GM21381 (cell line): ENCODE results near the gene KIF26B.

Source experiments
- ATAC-seq: cut with Tn5 transposase; IDR thresholded peaks from one replicate; pipeline ENCODE4 v1.9.1; 2021; ENCODE audit warnings: mild to moderate bottlenecking, moderate library complexity; ENCODE audit not compliant: unreplicated experiment

KIF26B gene

GRCh38 chr1:245409341-245410195 lies 254.8 kb downstream of the KIF26B start:
- no peak for ATAC-seq

- no peak for ATAC-seq
Observed at GRCh38 chr1:245411245-245412036, 256.7 kb downstream of the KIF26B start.

GRCh38 chr1:245412306-245412705 lies 257.5 kb downstream of the KIF26B start:
- ATAC-seq = no peak

GRCh38 chr1:245416781-245417180 lies 262.0 kb downstream of the KIF26B start:
- no peak for ATAC-seq

GRCh38 chr1:245418077-245418476 lies 263.3 kb downstream of the KIF26B start:
- no peak for ATAC-seq

GRCh38 chr1:245419461-245419978 lies 264.7 kb downstream of the KIF26B start:
- ATAC-seq = no peak

- no peak for ATAC-seq
Observed at GRCh38 chr1:245419989-245420388, 265.2 kb downstream of the KIF26B start.

- no peak for ATAC-seq
Observed at GRCh38 chr1:245420926-245421325, 266.1 kb downstream of the KIF26B start.

- ATAC-seq = no peak
Observed at GRCh38 chr1:245428681-245429080, 273.9 kb downstream of the KIF26B start.

- ATAC-seq = no peak
Observed at GRCh38 chr1:245431706-245432105, 276.9 kb downstream of the KIF26B start.

GRCh38 chr1:245432228-245432875 lies 277.6 kb downstream of the KIF26B start:
- ATAC-seq = no peak

GRCh38 chr1:245433561-245433960 lies 278.8 kb downstream of the KIF26B start:
- ATAC-seq = no peak

- ATAC-seq = no peak
Observed at GRCh38 chr1:245434280-245434679, 279.5 kb downstream of the KIF26B start.

GRCh38 chr1:245436407-245436806 lies 281.6 kb downstream of the KIF26B start:
- no peak for ATAC-seq

- ATAC-seq = no peak
Observed at GRCh38 chr1:245437369-245438062, 282.7 kb downstream of the KIF26B start.

- no peak for ATAC-seq
Observed at GRCh38 chr1:245440922-245441321, 286.1 kb downstream of the KIF26B start.

- no peak for ATAC-seq
Observed at GRCh38 chr1:245441689-245442088, 286.9 kb downstream of the KIF26B start.

GRCh38 chr1:245444147-245444828 lies 289.5 kb downstream of the KIF26B start:
- no peak for ATAC-seq

GRCh38 chr1:245444945-245445344 lies 290.2 kb downstream of the KIF26B start:
- no peak for ATAC-seq

GRCh38 chr1:245448531-245448930 lies 293.7 kb downstream of the KIF26B start:
- no peak for ATAC-seq
